ENCODE measurements around the gene PARP11. TPM values are rescaled to one million over a fixed set of nuclear protein-coding genes. Genes with fewer than 3 reads are reported as not detected.

Gene PARP11, protein sequence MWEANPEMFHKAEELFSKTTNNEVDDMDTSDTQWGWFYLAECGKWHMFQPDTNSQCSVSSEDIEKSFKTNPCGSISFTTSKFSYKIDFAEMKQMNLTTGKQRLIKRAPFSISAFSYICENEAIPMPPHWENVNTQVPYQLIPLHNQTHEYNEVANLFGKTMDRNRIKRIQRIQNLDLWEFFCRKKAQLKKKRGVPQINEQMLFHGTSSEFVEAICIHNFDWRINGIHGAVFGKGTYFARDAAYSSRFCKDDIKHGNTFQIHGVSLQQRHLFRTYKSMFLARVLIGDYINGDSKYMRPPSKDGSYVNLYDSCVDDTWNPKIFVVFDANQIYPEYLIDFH
- total RNA-seq, result 21.4 and 27.2 TPM in 2 replicates

- Mint-ChIP-seq H3K4me1 (peaks cover 48% of the 10 kb centered on the region), H3K27me3 (peaks cover 3% of the 10 kb centered on the region), H3K9me3 (no peaks in the 10 kb centered on the region), H3K36me3 (ENCODE audit: low read depth) (peaks cover 7% of the 10 kb centered on the region), H3K4me3 (peak within 1 kb of the TSS; percentile 91), H3K27ac (peak within 1 kb of the TSS; percentile 93)
- POLR2A ChIA-PET, result interaction anchor here (0.6 to 2.0 kb wide), 30 partner anchors 9 to 983 kb away, joined by 3 to 18 read pairs (median 4); partner anchors contain the start of gene CCND2
- peak; percentile 91 for DNase-seq
- intact Hi-C loops (cut with micrococcal nuclease), result loop anchor here (1.0 to 10.0 kb wide), 8 partner anchors 35 to 942 kb away; partner anchors contain the start of genes AKAP3, CRACR2A, NDUFA9 and RAD51AP1
- CTCF ChIA-PET, result interaction anchor here (0.6 to 0.7 kb wide), 2 partner anchors 10 to 398 kb away, joined by 3 read pairs; no protein-coding TSS in a partner anchor
- no peak for TF ChIP-seq CTCF (IDR thresholded peaks at IDR 0.05)
- ATAC-seq (ENCODE audit: low read depth), result peak; percentile 98
Observed at GRCh38 chr12:3872800-3873636, at the start of gene PARP11. TSS of gene PARP11 (minus strand) at chr12:3873399. CDS start at chr12:3873229, 170 bp downstream.

- H3K36me3 Mint-ChIP-seq (ENCODE audit: low read depth), result no peaks in the 10 kb centered on the region
- no peaks in the 10 kb centered on the region for H3K9me3 Mint-ChIP-seq
- POLR2A ChIA-PET, result no interaction called here
- no peak for DNase-seq
- no peak overlapping the region for H3K27ac Mint-ChIP-seq
- ATAC-seq (ENCODE audit: low read depth), result no peak
- intact Hi-C loops (cut with micrococcal nuclease), result no loop called here
- CTCF ChIA-PET, result no interaction called here
- no peaks in the 10 kb centered on the region for H3K4me1 Mint-ChIP-seq
- no peak overlapping the region for H3K4me3 Mint-ChIP-seq
- no peak for TF ChIP-seq CTCF (IDR thresholded peaks at IDR 0.05)
- H3K27me3 Mint-ChIP-seq, result peaks cover 7% of the 10 kb centered on the region
Observed at GRCh38 chr12:3922033-3922432, 48.8 kb upstream of the PARP11 start.

DNA sequence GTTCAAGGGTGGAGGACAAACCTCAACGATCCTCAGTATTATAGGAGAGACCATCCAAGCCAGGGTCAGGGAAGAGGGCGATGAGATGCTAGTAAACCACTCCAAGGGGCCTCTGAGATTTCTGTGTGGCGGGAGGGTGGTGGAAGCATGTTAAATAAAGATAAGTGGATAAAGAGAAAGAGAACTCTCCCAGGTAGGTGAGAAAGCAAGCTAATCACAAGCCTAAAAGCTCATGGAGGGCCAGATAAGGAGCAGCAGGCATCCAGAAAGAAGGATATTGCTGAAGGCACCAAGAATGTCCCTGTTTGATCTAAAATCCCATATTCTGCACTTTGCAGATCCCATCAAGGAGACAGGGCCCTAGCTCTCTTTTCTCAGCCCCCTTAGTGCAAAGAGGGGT is 48.3 kb upstream of the PARP11 start:
- H3K36me3 Mint-ChIP-seq (ENCODE audit: low read depth), result no peaks in the 10 kb centered on the region
- no peak for TF ChIP-seq CTCF (IDR thresholded peaks at IDR 0.05)
- ATAC-seq (ENCODE audit: low read depth), result no peak
- ChIA-PET CTCF (no interaction called here), POLR2A (interaction anchor here (0.6 kb wide), 1 partner anchor 12 kb away, joined by 7 read pairs; no protein-coding TSS in a partner anchor)
- no peaks in the 10 kb centered on the region for H3K9me3 Mint-ChIP-seq
- H3K27me3 Mint-ChIP-seq, result peaks cover 7% of the 10 kb centered on the region
- H3K27ac Mint-ChIP-seq, result no peak overlapping the region
- intact Hi-C loops (cut with micrococcal nuclease), result no loop called here
- DNase-seq, result no peak
- no peaks in the 10 kb centered on the region for H3K4me1 Mint-ChIP-seq
- H3K4me3 Mint-ChIP-seq, result no peak overlapping the region

GRCh38 chr12:3921151-3921471 is 47.9 kb upstream of the PARP11 start:
- no peak for TF ChIP-seq CTCF (IDR thresholded peaks at IDR 0.05)
- Mint-ChIP-seq H3K9me3 (no peaks in the 10 kb centered on the region), H3K27ac (no peak overlapping the region), H3K4me3 (no peak overlapping the region), H3K36me3 (ENCODE audit: low read depth) (no peaks in the 10 kb centered on the region), H3K4me1 (no peaks in the 10 kb centered on the region), H3K27me3 (peaks cover 7% of the 10 kb centered on the region)
- ChIA-PET CTCF (no interaction called here), POLR2A (interaction anchor here (0.6 kb wide), 1 partner anchor 11 kb away, joined by 7 read pairs; no protein-coding TSS in a partner anchor)
- no peak for DNase-seq
- no peak for ATAC-seq (ENCODE audit: low read depth)
- intact Hi-C loops (cut with micrococcal nuclease), result no loop called here
